Activated T-cell treated with anti-CD3 and anti-CD28 coated beads, Interleukin-2, amount 50 U/mL, for 4 hours (primary cell): ENCODE measurements around the gene RAPGEF3. TPM values are rescaled to one million over a fixed set of nuclear protein-coding genes. Genes with fewer than 3 reads are reported as not detected.

Experiments
- ATAC-seq, 2 donors: fragments of 200-7000 bp; cut with Tn5 transposase; one replicate each; pipeline ENCODE4 v1.10.0; 2021
- DNase-seq: peaks from one replicate; pipeline ENCODE4 v3.0.0-alpha.2; 2020
- H3K27me3 Mint-ChIP-seq: one replicate; pipeline ENCODE4 v1.8.0; 2021; ENCODE audit warnings: low read depth, mixed read lengths
- H3K36me3 Mint-ChIP-seq: one replicate; pipeline ENCODE4 v1.8.0; 2022; ENCODE audit warnings: mixed read lengths; ENCODE audit not compliant: insufficient read depth
- H3K4me1 Mint-ChIP-seq: one replicate; pipeline ENCODE4 v1.8.0; 2021; ENCODE audit warnings: low read depth, mixed read lengths
- H3K4me3 Mint-ChIP-seq: one replicate; pipeline ENCODE4 v1.8.0; 2021; ENCODE audit warnings: mild to moderate bottlenecking, moderate library complexity, mixed read lengths
- H3K9me3 Mint-ChIP-seq: one replicate; pipeline ENCODE4 v1.8.0; 2021; ENCODE audit warnings: mixed read lengths
- total RNA-seq, 3 donors: library from RNA; stranded (reverse); gene quantifications; one replicate each; pipeline ENCODE4 v1.2.1, GENCODE V29; 2021

Gene RAPGEF3
- total RNA-seq, 3 donors from 2014 or later: 0.55 to 1.3 (median 0.66) TPM

DNA sequence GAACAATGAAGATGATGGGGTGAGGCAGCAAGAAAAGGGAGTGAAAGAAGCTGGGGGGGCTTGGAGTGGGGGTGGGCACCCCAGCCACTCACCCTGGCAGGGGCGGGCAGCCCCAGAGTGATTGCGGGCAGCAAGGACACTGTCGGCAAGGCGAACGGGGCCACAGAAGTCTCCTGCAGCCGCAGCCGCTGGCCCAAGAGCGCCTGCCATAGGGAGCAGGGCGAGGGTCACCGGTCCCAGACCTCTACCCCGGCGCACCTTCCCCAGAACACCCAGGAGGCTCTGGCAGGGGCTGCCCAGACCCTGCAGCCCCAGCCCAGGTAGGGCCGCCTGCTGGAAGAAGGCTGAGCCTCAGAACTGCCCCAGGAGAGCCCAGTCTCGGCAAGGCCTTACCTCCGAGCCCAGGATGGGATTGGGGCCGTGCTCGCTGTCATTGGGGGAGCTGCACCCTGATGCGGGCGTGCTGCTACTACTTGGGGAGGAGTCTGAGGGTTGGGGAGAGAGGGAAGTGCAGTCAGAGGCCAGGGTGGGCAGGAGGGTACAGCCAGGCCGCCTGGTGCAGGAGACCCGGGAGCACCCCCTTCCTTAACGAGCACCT is 37.2 kb upstream of the RAPGEF3 start:
- Mint-ChIP-seq H3K4me1 (peaks cover 11% of the 10 kb centered on the region), H3K27me3 (no peaks in the 10 kb centered on the region), H3K4me3 (no peak overlapping the region), H3K36me3 (peaks cover 14% of the 10 kb centered on the region), H3K9me3 (no peaks in the 10 kb centered on the region)
- no peak for ATAC-seq
- DNase-seq: no peak

DNA sequence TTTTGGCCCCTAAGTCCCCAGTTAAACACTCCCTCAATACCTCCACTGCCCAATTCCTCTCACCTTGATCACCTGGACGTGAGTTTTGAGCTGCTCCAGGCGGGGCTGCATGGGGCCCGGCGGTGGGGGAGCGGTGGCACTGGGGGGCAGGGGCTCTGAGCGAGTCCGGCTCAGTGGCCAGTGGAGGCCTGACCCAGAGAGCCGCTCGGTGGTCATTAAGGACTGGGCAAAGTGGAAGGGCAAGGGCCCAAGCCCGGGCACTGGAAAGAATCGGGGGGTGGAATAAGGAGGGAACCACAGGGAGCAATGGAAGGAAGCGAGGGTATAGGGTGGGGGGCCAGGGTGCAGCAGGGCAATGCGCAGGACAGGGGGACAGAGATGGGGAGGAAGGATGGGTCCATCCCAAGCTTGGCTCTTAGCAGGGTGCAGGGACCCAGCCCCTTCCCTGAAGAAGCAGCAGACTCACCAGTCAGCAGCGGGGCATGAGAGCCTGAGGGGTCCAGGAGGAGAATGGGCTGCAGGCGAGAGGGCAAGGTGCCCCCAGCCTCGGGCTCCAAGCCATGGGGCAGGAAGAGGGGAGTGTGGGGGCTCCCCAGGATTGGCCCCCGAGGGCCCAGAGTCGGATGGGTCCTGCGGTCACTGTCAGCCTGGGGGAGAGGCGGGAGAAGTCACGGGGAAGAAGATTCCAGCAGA is 36.6 kb upstream of the RAPGEF3 start:
- no peaks in the 10 kb centered on the region for H3K9me3 Mint-ChIP-seq
- ATAC-seq (no peak), DNase-seq (no peak)
- peaks cover 7% of the 10 kb centered on the region for H3K4me1 Mint-ChIP-seq
- peaks cover 19% of the 10 kb centered on the region for H3K36me3 Mint-ChIP-seq
- H3K27me3 Mint-ChIP-seq: no peaks in the 10 kb centered on the region
- no peak overlapping the region for H3K4me3 Mint-ChIP-seq

DNA sequence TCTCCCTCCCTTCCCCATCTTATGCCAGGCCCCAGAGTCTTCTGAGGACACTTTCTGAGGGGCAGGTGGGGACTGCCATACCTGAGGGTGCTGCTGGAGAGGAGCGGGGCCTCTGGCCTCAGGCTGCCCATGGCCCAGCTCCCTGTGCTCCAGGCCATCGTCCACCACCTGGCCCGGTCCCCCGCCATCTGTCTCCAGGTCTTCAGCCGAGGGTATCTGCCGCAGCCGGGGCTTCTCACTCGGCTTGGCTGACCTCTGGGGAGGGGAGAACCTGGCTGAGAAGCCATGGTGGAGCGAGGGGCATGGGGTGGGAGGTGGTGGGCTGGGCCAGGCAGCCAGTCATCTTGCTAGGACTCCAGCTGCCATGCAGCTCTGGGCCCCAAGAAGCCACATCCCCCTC is 36.0 kb upstream of the RAPGEF3 start:
- no peaks in the 10 kb centered on the region for H3K9me3 Mint-ChIP-seq
- H3K4me1 Mint-ChIP-seq: peaks cover 7% of the 10 kb centered on the region
- H3K36me3 Mint-ChIP-seq: peaks cover 19% of the 10 kb centered on the region
- no peak for ATAC-seq
- no peaks in the 10 kb centered on the region for H3K27me3 Mint-ChIP-seq
- no peak for DNase-seq
- H3K4me3 Mint-ChIP-seq: no peak overlapping the region

DNA sequence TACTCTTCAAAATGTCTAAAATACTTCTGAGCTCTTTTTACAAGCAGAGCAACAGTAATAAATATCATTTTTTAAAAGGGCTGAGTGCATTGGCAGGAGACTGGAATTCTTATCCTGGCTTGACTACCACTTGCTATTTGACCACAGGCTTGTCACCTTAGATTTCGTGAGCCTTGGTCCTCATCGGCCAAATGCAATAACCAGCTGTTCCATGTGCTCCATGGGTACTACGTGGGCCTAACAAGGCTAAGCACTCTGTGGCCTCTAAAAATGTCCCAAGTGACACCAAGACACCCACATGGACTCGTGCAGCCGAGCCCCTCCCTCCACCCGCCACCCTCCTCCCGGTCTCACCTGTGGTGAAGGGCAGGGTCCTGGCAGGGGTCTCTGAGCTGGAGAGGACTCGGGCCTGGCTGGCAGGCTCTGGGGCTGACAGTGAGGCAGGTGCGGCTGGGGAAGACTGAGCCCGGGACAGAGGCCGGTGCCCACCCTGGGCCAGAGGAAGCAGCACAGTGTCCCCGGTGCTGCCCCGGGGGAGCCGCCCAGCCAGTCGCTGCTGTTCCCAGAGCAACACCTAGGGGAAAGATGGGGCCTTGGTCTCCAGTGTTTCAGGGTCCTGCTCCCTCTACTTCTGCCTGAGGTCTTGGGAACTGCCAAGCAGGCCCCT is 34.5 kb upstream of the RAPGEF3 start:
- no peaks in the 10 kb centered on the region for H3K9me3 Mint-ChIP-seq
- DNase-seq (no peak), ATAC-seq (no peak)
- no peak overlapping the region for H3K4me3 Mint-ChIP-seq
- no peaks in the 10 kb centered on the region for H3K27me3 Mint-ChIP-seq
- H3K4me1 Mint-ChIP-seq: peaks cover 3% of the 10 kb centered on the region
- H3K36me3 Mint-ChIP-seq: peaks cover 31% of the 10 kb centered on the region

DNA sequence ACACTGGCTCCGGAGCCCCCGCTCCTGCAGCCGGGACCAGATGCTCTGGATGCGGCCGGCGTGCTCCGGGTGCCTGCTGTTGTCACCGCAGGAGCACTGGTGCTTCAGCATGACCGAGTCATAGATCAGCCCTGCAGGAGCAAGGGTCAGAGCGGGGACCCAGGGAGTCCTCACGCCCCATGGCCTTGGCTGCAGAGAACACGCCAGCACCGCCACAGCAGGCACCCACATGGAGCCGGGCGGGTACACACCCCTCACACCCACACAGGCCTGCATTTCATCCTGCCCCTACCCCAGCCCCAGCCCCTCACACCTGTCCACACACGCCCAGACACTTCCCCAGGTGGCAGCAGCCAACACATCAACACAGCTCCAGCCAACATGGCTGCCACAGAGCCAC is 33.2 kb upstream of the RAPGEF3 start:
- ATAC-seq: no peak
- no peaks in the 10 kb centered on the region for H3K4me1 Mint-ChIP-seq
- no peak overlapping the region for H3K4me3 Mint-ChIP-seq
- H3K36me3 Mint-ChIP-seq: peaks cover 38% of the 10 kb centered on the region
- DNase-seq: no peak
- no peaks in the 10 kb centered on the region for H3K9me3 Mint-ChIP-seq
- no peaks in the 10 kb centered on the region for H3K27me3 Mint-ChIP-seq

DNA sequence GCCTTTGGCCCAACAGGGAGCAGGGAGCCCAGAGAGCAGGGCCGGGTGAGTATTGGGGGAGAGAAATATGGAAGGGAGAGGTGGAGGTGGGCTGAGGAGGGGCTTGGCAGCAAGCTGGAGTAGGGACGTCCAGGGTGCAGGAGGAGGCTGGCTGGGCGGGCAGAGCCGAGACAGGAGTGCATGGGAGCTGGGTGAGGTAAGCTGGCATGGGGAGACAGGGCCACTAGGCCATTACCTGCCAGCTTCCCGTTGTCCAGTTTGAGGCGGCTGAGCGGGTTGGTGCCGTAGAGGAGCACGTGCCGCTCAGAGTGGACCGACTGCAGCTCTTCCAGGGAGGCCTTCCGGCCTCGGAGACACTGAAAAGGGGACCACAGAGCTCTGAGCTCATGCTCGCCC is 32.7 kb upstream of the RAPGEF3 start:
- no peaks in the 10 kb centered on the region for H3K27me3 Mint-ChIP-seq
- H3K4me3 Mint-ChIP-seq: no peak overlapping the region
- peaks cover 43% of the 10 kb centered on the region for H3K36me3 Mint-ChIP-seq
- DNase-seq (no peak), ATAC-seq (no peak)
- H3K4me1 Mint-ChIP-seq: peaks cover 4% of the 10 kb centered on the region
- H3K9me3 Mint-ChIP-seq: no peaks in the 10 kb centered on the region

DNA sequence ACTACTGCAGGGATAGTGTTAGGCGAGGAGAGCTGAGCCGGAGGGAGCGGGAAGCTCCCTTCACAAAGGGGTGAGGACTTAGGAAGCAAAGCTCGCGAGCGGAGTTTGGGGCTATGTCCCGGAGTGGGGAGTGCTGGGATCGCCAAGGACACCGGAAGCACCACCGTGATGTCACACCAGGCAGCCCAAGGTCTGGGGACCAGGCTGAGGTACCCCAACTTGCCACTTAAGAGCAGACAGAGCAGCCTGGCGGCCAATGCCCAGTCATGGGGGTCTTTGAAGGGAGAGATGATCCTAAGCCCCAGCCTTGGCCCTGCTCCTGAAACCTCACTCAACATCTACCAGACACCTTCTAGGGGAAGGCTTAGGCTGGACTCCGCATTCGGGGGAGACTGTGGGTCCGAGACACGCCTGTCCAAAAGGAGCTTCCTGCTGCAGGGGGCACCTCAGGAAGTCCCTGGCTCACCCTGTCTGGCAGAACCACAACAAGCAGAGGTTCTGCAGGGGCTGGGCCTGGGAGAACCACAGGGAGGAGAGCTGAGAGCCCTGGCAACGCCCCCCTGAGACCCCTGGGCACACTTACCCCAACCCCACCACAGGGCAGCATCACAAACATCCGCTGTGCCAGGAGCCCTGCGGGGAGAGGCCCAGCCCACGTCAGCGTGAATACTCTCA is 32.1 kb upstream of the RAPGEF3 start:
- H3K4me1 Mint-ChIP-seq: peaks cover 9% of the 10 kb centered on the region
- no peak overlapping the region for H3K4me3 Mint-ChIP-seq
- DNase-seq (no peak), ATAC-seq (no peak)
- no peaks in the 10 kb centered on the region for H3K9me3 Mint-ChIP-seq
- H3K36me3 Mint-ChIP-seq: peaks cover 47% of the 10 kb centered on the region
- no peaks in the 10 kb centered on the region for H3K27me3 Mint-ChIP-seq

DNA sequence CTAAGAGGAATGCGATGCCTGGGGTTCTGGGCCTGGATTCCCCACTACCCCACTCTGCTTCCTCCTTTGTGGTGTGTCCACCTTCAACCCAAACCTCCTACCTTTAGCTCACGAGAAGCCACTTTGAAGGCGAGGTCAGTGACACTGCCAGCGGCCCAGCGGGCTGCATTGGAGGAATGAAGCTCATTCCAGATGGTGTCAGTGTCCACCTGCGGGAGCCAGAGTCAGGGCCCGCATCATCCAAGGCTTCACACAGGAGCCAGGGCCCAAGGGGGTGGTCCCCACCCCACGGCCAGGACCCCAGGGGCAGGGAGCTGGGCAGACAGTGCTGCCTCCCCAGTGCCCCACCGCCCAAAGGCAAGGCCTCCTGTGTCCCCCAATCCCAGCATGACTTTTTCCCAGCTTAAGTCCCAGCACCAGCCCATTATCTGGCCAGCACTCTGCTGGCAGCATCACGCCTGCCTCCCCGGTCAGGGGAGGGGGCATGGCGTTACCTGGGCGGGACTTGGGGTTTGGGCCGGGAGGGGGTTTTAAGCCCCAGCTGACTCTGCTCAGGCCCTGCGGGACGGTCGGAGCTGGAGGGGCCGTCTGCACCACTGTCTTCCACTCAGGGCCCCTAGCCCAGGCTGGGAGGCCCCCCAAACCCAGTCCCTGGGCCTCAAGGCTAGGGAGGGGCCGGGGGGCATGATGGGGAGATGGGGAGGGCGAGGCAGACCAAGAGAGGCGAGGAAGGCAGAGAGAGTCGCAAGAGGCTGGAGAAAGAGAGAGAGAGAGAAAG is 31.2 kb upstream of the RAPGEF3 start:
- H3K9me3 Mint-ChIP-seq: no peaks in the 10 kb centered on the region
- H3K36me3 Mint-ChIP-seq: peaks cover 51% of the 10 kb centered on the region
- ATAC-seq (no peak), DNase-seq (no peak)
- peaks cover 14% of the 10 kb centered on the region for H3K4me1 Mint-ChIP-seq
- no peak overlapping the region for H3K4me3 Mint-ChIP-seq
- no peaks in the 10 kb centered on the region for H3K27me3 Mint-ChIP-seq

DNA sequence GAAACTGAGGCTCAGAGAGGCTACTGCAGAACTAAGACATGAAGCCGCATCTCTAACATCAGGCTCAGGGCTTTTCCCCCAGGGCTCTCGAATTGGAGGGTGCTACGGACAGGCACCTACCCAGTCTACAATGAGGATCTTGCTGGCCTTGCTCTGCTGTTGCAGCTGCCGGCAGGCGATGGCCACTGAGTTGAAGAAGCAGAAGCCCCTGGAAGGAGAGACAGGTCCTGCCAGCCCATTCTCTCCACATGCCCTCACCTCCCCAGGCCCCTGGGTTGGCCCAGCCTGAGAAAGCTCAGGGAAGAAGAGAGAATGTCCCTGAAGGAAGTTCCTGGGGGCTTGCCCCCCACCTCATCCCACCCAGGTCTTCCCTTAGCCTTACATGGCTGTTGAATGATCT is 30.5 kb upstream of the RAPGEF3 start:
- ATAC-seq: no peak
- no peaks in the 10 kb centered on the region for H3K9me3 Mint-ChIP-seq
- H3K4me1 Mint-ChIP-seq: peaks cover 14% of the 10 kb centered on the region
- no peaks in the 10 kb centered on the region for H3K27me3 Mint-ChIP-seq
- H3K36me3 Mint-ChIP-seq: peaks cover 54% of the 10 kb centered on the region
- DNase-seq: no peak
- H3K4me3 Mint-ChIP-seq: no peak overlapping the region

DNA sequence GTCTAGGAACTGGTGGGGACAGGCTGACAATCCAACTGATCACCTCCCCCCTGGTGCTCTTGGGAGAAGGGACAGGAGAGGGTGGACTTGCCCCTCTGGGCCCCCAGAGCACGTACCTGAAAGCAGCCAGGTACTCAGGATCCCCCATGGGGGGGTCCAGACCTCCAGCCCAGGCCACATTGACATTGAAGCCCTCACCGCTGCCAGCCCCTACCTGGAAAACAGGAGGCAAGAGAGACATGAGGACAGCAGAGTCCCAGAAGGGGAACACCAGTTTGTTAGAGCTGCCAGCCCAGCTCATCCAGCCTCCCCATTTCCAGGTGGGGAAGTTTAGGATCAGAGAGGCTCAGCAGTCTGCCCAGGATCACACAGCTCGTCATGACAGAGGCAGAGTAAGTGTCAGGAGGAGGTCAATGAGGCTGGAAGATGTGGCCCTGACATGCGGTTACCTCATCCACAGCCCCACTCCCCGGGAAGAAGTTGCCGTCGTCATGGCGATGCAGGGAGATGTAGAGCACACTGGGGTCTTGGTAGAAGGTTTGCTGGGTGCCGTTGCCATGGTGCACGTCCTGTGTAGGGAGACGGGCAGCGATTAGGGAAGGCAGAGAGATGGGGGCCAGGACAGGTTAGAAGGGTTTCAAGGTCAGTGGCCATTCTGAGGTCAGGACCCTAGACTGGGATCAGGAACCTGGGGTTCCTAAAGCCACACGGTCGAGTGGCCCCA is 29.1 kb upstream of the RAPGEF3 start:
- Mint-ChIP-seq H3K9me3 (no peaks in the 10 kb centered on the region), H3K4me1 (peaks cover 14% of the 10 kb centered on the region), H3K27me3 (no peaks in the 10 kb centered on the region), H3K4me3 (no peak overlapping the region), H3K36me3 (peaks cover 51% of the 10 kb centered on the region)
- no peak for DNase-seq
- no peak for ATAC-seq

DNA sequence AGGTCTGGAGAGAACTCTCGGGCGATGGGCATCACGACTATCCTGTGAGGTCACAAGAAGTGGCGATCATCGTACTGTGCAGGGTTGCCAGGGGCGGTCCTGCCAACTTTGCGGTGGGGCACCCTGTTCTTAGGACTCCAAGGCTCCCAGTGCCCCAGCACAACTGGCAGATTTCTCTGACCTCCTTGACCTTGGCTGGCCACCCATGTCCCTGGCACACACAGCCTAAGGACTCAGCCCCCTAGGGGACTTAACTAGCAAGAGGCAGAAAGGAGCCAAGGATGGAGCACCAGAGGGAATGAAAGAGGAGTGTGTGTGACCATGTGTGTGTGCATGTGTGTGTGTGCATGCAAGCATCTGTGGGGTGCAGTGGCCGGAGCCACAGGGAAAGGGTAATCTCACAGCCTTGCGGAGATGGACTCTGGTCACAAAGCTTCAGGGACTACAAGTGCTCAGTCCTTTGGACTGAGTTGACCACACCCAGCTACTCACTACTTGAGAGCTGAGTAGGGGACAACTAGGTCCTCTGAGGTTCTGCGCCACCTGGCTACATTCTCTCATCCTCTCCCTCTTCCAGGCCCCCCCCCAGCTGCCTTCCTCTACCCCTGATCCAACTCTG is 28.1 kb upstream of the RAPGEF3 start:
- no peak overlapping the region for H3K4me3 Mint-ChIP-seq
- ATAC-seq: no peak
- no peak for DNase-seq
- peaks cover 51% of the 10 kb centered on the region for H3K36me3 Mint-ChIP-seq
- no peaks in the 10 kb centered on the region for H3K9me3 Mint-ChIP-seq
- H3K27me3 Mint-ChIP-seq: no peaks in the 10 kb centered on the region
- peaks cover 15% of the 10 kb centered on the region for H3K4me1 Mint-ChIP-seq

DNA sequence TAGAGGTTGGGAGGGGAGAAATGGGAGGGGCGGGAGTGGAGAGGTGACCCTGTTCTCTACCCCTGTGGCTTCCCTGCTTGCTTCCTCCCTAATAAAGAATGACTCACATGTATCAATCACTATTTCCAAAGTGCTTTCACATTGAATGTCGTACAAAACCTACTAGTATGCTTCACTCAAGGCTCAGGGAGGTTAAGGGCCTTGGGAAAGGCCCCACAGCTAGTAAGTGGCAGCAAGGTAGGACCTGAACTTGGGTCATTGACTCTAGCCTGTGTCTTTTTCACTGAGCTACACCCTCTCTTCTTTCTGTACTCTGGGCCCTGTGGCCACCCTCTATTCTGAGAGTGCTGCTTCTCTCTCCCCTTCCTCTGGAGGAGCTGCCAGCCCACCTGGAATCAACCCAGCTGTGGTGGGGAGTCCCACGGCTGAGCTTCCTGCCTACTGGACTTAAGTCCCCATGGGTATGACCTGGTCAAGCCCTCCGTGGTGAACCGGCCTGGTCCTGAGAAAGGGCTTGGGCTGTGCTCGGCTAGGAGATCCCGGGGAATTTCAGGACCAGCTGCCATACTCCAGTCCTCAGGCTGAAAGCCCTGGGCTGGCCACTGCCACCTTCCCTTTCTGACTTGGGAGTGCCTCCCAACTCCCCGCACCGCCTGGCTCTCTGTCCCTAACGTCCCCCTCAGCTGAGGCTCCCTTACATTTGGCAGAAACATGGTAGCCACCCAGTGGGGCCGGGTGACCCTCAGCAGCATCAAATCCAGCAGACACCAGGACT is 27.4 kb upstream of the RAPGEF3 start:
- no peak for DNase-seq
- H3K4me3 Mint-ChIP-seq: no peak overlapping the region
- ATAC-seq: peak; percentile 31 to 51
- peaks cover 51% of the 10 kb centered on the region for H3K36me3 Mint-ChIP-seq
- H3K9me3 Mint-ChIP-seq: no peaks in the 10 kb centered on the region
- no peaks in the 10 kb centered on the region for H3K27me3 Mint-ChIP-seq
- peaks cover 18% of the 10 kb centered on the region for H3K4me1 Mint-ChIP-seq
